GM18868 (cell line): ENCODE results near the gene TBL1XR1.

Source experiments
- ATAC-seq: cut with Tn5 transposase; IDR thresholded peaks from one replicate; pipeline ENCODE4 v1.9.1; 2021; ENCODE audit warnings: mild to moderate bottlenecking, moderate library complexity; ENCODE audit not compliant: unreplicated experiment

Gene TBL1XR1

GRCh38 chr3:177071496-177072156 is 125.7 kb downstream of the TBL1XR1 start:
- ATAC-seq, result no peak

- ATAC-seq, result no peak
These were observed 127.6 kb downstream of the TBL1XR1 start for GRCh38 chr3:177069514-177070329.

DNA sequence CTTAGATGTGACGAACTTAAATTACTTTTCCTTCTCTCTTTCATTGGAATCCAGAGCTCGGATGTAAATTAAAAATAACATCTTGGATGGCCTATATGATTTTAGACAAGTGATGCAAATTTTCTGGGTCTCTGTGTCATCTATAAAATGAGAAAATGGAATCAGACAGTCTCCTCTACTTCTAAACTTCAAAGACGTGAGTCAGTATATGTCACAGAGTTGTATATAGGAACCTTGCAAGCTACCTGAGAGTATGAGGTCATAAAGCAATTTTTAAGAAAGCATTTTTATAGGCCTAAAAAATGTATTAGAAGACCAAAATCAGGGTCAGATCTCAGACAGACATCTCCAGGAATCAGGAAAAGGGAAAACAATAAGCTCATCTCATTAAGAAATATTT is 128.3 kb downstream of the TBL1XR1 start:
- ATAC-seq, result no peak

- no peak for ATAC-seq
These were observed 131.2 kb downstream of the TBL1XR1 start for GRCh38 chr3:177066068-177066467.

DNA sequence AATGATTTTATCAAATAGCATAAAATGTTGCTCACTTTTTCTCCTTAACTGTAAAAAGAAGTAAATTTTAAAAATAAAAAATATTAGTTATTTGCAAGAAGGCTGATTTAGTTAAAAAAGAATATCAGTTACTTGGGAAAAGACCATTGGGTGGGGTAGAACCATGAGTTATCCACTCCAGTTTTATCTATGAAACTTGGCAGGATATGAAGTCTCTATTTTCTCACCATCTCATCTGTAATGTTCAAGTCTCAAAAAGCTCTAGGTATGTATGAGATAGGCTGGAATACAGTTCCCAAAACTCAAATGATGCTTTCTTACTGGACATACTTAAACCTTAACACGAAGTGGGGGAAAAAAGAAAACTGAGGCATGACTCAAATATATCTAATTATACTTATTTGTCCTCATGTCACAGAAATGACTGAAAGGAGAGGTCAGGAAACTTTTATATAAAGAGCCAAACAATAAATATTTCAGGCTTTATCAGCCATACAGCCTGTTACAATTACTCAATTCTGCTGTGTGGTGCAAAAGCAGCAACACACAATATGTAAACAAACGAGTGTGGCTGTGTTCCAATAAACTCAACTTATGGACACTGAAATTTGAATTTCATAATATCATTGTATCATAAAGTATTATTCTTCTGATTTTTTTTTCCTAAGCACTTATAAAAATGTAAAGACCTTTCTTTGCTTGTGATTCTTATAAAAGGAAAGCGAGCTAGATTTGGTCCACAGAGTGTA is 131.8 kb downstream of the TBL1XR1 start:
- ATAC-seq, result no peak

DNA sequence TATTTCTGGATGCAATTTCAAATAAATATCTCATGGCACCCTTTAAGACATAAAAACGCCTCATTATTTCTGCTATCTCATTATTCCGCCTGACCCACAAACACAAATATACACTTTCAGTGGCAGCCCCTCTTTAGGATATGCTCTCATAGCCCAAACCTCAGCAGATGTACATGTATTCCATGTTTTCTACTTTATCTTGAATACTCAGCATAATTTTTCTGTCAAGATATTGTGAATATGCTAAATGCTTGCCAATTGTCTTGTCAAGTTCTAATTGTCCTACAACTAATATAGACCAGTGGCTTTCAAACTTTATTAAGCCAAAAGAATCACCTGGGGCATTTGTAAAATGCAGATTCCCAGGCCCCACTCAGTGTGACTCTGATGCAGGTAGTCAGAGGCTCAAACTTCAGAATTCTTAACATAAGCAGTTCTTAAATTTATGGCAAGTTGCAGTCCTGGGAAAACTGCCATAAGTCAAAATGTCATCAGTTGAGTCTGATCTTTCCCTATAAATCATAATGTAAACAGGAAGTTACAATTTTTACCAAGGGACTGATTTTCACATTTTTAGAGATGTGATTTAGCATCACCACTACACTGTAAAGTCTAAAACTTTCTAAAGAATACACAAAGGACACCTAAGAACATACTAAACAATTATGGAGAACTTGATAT is 135.1 kb downstream of the TBL1XR1 start:
- ATAC-seq, result no peak

DNA sequence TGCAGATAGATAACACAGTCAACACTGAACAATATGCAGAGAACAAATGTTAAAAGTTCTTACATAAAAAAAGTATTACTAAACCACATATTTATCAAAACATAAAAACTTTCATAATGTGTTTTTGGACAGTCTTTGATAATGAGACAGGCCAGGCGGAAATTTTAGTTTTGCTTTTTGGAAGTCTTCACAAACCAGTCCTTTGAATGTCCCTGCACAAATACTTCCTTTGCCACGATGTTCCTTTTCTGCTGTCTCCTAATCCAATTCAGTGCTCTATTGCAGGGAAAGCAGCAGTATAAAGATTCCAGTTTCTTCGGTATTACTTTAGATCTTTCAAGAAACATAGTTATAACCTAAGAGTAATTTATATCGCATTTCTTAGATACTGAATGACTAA is 135.9 kb downstream of the TBL1XR1 start:
- ATAC-seq, result no peak

GRCh38 chr3:177060492-177060891 is 136.8 kb downstream of the TBL1XR1 start:
- ATAC-seq, result no peak

GRCh38 chr3:177058648-177059047 is 138.6 kb downstream of the TBL1XR1 start:
- ATAC-seq, result no peak

- ATAC-seq, result peak; percentile 96
These were observed 139.5 kb downstream of the TBL1XR1 start for GRCh38 chr3:177057768-177058167.

GRCh38 chr3:177056927-177057326 is 140.4 kb downstream of the TBL1XR1 start:
- no peak for ATAC-seq

DNA sequence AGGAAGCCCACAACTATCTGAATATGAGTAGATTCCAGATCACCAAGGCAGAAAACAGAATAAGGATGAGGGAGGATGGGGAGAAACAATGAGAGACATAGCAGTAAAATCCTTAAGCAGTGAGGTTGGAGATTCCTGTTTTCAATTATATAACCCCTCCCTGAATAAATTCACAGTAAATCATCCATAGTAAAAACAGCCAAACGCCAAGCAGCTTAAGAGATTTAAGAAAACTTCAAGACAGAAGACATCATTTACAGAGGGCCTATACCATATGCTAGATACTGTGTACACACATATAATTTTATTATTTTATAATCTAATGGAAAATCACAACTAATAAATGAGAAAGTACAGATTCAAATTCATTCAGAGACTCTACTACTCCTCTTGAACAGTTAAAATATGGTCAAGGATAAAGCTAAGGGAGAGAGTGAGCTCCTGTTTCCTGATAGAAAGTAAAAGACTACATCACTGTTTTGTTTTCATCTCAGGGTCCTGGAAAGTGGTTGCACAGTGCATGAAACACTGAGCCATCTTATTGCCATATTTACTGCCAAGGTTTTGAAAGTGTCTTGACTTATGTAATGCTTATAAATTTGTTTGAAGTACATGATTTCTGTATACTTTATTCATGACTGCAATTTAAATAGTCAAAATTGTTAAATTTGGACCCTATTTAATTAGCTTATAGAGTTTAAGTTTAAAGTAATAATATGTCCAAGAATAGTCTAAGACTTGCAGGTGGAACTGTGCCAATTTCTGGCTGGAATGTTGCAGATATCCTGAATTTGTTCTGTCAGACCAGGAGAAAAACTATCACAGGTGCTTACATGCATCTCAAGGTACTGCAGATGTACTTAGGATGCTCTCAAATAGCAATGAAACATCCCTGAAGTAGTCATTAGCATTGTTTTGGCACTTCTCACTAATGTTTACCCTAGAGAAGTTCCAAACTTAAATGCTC is 141.4 kb downstream of the TBL1XR1 start:
- no peak for ATAC-seq

DNA sequence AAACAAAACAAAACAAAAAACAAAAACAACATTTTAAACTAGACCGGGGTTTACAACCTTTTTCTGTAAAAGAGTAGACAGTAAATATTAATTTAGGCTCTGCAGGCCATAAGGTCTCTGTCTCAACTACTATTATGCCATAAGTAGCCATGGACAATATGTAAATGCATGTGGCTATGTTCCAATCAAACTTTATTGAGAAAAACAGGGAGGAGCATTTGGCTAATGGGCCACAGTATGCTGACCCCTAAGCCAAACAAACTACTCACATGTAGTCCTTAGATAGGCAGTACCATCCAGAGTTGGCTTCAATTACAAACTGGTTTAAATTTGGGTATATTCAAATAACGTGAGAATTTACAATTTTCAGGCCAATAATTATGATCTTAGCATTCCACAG is 144.2 kb downstream of the TBL1XR1 start:
- ATAC-seq, result no peak

- no peak for ATAC-seq
These were observed 145.9 kb downstream of the TBL1XR1 start for GRCh38 chr3:177051411-177051810.

DNA sequence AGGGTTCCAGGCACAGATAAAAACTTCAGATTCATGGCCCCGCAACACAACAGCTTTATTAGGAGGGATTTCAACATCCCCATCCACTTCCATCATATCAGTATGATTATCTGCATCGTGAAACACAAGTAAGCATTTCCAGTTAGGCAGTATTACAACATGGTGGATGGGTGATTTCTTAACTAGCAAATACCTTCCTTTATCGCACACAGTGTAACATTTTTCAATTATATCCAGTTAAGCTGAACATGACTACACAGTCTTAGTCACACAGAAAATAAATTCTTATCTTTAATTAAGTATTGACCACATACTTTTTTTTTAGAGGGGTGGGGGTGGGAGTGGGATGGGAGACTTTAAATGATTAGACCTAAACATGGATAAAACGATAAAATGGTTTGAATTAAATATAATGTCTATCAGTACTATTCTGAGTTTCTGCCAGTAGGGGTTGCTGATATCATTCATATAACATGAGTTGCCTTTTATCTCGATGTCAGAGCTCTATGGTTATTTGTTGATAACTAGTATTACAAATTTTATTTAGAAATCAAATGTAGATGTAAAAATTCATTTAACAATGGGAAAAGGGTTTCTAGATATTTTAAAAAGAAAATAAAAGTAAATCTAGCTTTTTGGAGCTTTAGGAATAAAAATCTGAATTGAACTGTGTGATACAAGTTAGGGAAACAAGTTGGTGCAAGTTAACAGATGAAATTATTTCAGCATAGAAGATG is 146.6 kb downstream of the TBL1XR1 start:
- ATAC-seq, result peak; percentile 79

GRCh38 chr3:177045767-177046166 is 151.5 kb downstream of the TBL1XR1 start:
- no peak for ATAC-seq

- ATAC-seq, result no peak
These were observed 152.1 kb downstream of the TBL1XR1 start for GRCh38 chr3:177045222-177045621.

DNA sequence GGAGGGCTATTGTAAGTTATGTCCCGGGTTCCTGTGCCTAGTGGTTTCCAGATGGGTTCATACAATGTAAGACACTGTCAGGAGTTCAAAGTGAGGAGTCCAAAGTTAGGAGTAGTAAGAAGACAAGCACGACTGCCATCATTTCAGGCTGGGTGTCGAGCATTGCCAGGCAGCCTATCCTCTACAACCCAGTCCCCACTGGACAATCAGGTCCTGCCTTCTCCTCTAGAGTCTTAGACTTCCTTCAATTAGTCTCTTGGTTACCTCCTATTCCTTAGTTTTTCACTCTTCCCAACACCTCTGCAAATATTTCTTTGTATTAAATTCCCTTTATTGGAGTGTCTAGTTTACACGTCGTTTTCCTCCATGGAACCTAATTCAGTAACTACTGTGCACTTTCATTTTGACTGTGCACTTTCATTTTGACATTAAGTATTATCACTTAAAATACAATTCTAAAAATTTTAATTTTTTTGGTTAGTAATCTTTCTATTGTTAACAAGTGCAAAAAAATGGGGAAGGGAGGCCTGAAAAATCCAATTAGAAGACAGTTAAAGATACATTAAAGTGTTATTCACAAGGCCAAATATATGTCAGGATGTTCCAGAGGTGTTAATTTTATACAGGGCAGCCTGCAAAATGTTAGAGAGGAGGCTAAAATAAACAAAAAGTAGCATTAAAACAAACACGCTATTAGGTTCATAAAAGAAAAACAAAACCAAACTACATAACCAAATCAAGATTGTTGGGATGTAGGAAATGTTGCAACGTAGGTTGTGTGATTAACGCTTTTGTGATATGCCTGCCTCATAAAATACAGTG is 155.3 kb downstream of the TBL1XR1 start:
- ATAC-seq, result peak; percentile 64
